HG02642 (cell line): ENCODE data around the gene ACADSB.

ENCODE experiments used
- ATAC-seq: cut with Tn5 transposase; IDR thresholded peaks from one replicate; pipeline ENCODE4 v1.9.1; 2021; ENCODE audit warnings: mild to moderate bottlenecking; ENCODE audit not compliant: unreplicated experiment, poor library complexity

Gene ACADSB

DNA sequence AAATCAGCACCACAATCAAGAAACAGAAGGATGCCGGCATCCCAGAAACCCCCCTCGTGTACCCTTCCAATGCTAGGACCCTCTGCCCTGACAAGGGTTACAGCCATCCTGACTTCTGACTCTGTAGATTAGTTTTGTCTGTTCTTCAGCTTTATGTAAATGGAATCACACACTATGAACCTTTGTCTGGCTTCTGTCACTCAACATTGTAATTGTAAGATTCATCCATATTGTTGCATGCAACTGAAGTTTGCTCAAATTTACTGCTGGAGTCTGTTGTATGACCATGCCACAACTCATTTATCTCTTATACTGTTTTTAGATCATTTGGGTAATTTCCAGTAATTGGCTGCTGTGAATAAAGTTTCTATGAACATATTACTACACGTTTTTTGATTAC is 8.7 kb upstream of the ACADSB start:
- ATAC-seq: no peak

DNA sequence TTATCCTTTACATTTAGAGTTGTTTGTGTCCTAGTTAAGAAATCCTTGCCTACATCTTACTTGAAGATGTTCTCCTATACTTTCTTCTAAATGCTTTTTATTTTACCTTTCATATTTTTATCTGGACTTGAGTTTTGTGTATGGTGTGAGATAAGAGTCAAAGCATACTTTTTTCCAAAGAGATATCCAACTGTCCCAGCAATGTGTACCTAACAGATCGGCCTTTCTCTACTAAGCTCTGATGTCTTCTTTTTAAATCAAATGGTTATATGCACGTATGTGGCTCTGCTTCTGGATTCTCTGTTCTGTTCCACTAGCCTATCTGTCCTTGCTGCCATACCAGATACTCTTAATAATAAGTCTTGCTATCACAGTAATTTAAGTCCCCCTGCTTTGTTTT is 7.4 kb upstream of the ACADSB start:
- ATAC-seq: no peak

DNA sequence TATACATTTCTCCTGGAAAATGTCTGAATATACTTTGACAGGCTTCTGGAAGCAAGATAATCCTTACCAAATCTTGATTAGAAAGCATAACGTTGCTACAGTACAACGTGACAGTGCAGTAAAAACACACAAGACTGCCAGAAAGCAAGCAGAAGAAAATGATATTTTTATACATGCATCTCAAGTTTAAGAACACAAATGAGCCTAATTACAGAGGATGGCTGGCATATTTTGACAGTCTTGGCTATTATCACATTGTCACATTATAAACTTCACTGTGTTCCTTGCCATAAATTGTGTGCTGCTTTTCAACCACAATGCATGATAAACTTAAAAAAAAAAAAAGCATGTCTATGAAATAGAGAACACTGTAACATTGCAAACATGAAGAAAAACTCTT is 4.5 kb upstream of the ACADSB start:
- ATAC-seq: no peak

DNA sequence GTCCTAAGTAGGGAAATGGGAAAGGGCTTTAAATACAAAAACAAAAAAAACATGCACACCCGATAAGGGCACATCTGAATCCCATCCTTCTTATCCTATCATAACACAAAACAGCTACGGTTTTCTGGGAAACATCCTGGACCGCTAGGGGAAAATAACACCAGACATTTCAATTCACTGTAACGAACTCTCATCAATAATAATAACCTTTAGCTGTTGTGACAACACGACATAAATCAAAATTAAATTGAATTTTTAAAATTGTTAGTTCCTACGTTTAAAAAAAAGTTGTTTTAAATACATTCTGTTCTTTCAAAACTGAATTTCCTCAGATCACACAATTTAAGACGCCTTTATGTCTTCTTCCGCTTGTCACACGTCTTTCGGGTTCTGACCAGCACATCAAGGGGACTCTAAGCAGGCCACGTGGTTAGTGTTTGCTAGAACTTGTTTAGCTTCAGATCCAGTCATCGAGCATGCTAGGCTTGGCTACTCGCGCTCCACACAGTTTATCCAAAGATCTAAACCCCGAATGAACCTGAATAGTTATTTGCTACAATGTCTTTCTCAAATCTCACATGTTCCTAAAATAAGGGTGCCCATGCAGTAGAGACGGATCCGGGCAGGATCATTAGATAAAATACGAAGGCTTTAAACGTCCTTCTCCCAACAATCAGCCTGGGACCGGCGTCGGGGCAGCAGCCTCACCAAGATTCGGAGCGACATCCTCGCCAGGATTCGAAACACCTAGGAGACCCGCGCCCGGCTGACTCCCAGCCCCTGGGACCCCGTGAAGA is 1.1 kb upstream of the ACADSB start:
- peak; percentile 31 for ATAC-seq

DNA sequence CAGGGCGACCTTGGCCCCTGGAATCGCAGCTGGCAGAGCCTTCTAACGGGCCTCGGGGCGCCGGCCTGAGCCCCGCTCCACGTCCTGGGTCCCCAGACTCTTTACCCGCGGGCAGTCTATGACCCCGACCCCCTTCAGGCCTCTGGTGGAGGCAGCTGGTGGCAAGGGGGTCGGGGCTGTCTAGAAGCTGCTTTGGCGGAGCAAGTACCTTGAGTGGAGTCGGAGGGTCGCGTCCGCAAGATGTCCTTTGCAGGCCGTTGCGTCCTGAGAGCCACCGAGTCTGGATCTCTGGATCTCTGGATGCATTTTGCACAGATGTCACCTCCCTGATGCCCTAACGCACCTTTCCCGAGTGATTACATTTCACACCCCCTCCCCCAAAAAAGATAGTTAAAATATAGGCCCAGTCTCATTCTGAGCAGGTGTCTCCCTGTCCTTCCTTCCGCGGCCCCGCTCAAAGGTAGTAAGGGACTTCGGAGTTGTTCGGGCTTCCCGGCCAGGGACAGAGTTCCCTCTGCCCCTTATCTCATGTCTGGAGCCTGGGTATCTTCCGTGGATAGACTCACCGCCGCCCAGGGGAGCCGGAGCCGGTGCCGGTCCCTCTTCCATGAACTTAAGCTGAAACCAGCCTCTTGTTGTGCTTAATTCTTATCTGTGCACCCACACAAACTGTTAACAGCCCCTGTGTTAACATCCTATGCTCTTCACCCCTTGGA is 457 bp downstream of the ACADSB start:
- ATAC-seq: peak; percentile 33

DNA sequence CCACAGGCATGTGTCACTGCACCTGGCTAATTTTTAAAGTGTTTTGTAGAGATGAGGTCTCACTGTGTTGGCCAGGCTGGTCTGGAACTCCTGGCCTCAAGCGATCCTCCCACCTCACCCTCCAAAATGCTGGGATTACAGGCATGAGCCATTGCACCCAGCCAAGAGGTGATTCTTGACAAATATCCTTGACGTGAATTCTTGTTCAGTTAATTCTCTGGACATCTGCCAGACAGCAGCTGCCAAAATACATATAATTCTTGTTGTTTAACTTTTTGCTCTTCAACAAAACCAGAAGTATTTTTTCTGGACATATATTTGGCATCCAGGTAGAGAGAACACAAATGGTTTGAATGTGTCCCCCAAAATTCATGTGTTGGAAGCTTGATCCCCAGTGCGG is 3.2 kb downstream of the ACADSB start:
- ATAC-seq: no peak

DNA sequence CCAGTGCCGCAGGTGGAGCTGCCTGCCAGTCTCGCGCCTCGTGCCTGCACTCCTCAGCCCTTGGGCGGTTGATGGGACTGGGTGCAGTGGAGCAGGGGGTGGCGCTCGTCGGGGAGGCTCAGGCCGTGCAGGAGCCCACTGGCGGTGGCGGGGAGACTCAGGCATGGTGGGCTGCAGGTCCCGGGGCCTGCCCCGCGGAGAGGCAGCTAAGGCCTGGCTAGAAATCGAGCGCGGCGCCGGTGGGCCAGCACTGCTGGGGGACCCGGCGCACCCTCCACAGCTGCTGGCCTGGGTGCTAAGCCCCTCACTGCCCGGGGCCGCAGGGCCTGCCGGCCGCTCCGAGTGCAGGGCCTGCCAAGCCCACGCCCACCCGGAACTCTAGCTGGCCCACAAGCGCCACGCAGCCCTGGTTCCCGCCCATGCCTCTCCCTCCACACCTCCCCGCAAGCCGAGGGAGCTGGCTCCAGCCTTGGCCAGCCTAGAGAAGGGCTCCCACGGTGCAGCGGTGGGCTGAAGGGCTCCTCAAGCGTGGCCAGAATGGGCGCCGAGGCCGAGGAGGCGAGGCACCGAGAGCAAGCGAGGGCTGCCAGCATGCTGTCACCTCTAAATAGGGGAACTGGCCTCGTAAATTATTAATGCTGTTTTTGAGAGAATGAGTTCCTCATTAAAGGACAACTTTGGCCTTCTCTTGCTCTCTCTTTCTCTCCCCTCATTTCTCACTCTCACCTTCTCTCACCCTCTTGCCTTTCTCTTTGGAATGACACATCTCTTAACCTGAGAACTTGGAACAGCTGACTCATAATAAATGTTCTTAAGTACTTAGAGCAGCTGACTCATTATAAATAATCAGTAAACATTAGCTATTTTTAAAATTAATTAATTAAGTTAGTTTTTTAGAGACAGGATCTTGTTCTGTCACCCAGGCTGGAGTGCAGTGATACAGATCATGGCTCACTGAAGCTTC is 4.9 kb downstream of the ACADSB start:
- ATAC-seq: no peak

DNA sequence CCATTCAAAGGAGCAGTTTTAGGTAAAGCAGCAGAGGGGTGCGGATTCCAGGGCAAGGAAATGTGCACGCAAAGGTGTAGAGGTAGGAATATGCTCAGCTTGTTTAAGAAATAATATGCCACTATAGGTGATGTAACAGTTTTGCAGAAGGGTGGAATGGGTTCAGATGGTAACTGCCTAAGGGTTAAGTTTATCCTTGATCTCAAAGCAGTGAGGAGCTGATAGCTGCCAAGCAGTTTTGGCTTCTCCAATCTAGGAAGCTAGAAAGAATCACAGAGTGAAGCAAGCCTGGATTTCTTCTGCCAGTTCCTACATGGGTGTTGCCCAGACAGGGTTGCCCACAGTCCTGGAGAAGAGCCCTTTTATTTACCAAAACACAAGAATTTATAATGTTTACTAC is 6.0 kb downstream of the ACADSB start:
- no peak for ATAC-seq

DNA sequence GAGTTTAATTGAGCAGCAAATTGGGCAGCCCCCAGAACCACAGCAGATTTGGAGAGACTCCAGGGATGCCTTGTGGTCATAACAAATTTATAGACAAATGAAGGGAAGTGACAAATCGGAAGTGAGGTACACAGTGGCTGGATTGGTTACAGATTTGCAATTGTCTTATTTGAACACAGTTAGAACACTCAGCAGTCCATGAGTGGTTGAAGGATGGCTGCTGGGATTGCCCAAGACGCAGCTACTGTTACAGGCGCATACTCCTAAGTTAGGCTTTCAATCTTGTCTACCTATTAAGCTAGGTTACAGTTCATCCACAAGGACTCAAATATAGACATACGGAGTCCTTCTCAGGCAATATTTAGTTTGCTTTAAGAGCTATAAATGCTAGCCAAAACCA is 7.4 kb downstream of the ACADSB start:
- ATAC-seq: no peak

DNA sequence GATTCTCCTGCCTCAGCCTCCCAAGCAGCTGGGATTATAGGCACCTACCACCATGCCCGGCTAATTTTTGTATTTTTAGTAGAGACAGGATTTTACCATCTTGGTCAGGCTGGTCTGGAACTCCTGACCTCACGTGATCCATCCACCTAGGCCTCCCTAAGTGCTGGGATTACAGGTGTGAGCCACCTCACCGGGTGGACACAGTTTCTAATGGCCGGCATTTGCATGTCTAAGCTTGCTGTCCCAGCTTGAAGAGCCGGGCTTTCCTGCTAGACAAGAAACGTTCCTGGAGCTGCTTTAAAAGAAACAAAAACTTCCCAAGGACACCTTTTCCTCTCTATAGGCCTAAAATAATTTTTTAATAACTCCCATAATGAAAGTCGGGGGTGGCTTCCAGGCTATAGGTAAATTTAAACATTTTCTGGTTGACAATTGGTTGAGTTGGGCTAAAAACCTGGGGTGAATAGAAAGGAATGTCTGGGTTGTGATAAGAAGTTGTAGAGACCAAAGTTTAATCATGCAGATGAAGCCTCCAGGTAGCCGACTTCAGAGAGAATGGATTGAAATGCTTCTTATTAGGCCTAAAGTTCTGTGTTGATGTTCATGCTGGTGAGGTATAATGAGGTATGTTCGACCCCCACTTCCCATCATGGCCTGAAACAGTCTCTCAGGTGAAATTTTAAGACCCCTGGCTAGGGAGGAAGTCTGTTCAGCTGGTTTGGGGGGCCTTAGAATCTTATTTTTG is 8.8 kb downstream of the ACADSB start:
- ATAC-seq: no peak

DNA sequence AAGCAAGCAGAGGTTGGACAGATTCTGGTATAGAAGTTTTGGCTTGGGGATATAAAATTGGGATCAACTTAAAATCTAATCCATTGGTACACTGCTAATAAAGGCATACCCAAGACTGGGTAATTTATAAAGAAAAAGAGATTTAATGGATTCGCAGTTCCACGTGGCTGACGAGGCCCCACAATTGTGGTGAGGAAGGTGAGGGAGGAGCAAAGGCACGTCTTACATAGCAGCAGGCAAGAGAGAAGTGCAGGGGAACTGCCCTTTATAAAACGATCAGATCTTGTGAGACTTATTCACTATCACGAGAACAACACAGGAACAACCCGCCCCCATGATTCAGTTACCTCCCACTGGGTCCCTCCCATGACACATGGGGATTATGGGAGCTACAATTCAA is 9.7 kb downstream of the ACADSB start:
- ATAC-seq: no peak

DNA sequence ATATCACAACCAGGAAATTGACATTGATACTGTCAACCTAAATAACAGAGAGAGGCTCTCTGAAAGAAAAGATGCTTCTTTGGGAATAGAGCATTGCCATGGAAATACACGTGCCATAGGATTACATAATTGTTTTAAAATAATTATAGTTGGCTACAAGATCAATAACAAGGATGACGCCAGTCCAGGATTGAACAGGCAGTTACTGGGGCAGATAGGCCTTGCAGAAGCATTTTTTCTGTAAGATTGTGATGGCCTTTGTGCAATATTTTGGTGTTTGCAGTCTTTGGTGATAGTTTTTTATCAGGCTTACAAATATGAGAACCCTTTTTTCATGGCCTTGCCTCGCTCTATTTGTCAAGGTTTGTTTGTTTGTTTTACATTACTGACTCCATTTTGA is 10.5 kb downstream of the ACADSB start:
- ATAC-seq: no peak

DNA sequence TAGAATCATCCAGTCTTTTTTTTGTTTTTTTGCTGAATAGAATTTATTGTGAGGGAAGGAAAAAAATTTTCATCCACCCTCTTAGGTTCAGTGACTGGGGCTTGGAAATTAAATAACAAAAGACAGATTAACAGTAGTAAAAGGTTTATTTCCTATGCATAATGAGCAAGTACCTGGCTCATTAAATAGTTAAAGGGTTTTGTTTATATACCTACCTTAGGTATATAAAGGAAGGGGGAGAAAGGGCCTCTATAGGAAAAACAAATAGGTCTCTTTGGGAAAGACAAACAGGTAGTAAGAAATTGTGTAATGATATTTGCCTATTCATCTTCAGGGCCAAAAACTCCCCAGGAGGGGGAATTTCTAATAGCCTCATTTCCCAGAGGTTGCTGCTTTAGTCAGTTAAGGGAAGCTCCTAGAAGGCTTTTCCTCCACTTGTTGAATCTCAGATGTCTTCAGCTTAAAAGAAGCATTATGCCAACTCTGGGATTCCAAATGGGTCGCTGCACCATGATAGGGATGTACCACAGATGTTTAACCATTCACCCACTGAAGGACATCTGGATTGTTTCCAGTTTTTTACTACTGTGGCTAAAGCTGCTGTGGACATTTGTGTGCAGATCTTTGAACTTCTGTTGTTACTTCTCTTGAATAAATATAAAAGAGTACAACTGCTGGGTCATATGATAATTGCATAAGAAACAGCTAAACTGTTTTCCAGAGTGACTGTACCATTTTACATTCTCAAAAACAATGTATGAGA is 11.3 kb downstream of the ACADSB start:
- ATAC-seq: no peak

DNA sequence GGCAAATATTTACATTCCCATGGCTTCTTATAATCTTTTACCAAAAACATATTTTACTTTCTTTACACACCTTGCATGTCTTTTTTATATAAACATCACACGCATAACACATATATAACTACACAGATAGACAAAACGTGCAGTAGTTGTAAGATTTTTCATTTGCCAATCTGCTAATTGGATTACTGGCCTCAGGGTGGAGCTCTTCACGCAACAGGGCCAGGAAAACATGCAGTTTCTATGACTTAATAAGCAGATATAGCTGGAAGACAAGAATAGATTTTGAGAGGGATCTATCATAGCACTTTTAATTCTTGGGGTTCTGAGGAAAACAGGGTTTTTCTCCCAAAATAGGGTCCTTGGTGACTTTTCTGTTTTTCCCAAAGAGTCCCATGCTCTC is 12.7 kb downstream of the ACADSB start:
- no peak for ATAC-seq

DNA sequence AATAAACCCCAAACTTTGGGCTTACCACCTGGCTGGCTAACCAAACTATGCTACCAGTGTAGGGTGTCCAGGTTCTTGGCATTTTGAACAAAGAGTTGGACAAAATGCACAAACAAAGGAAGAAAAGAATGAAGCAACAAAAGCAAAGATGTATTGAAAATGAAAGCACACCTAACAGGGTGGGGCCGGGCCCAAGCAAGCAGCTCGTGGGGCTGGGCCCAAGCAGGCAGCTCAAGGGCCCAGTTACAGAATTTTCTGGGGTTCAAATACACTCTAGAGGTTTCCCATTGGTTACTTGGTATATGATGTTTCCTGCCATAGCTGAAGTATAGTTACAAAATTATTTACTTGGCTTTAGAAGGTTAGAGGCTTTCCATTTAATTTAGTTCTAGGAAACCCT is 15.7 kb downstream of the ACADSB start:
- ATAC-seq: no peak

DNA sequence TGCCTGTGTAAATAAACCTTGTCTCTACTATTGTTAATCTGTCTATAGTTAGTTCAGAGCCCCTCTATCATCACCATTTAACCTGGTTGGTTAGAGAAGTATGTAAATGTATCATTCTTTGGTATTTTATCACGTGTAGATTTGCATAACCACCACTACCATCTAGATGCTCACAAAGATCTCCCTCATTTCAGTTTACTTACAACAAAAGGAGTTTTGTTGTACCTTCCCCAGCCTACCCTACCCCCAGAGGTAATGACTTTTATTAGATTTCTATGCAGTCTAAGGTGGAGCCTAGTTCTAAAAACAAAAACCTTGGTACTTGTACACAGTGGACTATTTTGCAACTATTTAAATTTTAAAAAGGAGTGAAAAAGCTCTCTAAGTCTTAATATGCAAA is 17.5 kb downstream of the ACADSB start:
- no peak for ATAC-seq

DNA sequence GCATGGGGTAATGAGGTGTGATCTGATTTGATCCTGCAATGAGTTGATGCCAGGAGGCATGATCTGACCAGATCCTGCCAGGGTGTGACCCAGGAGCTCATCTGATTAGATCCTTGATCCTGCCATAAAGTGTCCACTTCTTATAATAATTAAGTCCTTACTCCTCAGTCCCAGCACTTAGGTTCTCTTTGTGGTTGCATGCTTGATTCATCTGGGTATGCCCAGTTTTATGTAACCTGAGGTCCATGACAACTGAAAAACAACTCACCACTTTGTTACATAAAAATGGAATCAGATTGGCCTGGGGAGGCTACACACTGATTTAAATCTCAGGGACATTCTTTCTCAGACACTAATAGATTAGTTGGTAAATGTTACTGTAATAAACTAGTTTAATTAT is 19.1 kb downstream of the ACADSB start:
- no peak for ATAC-seq

DNA sequence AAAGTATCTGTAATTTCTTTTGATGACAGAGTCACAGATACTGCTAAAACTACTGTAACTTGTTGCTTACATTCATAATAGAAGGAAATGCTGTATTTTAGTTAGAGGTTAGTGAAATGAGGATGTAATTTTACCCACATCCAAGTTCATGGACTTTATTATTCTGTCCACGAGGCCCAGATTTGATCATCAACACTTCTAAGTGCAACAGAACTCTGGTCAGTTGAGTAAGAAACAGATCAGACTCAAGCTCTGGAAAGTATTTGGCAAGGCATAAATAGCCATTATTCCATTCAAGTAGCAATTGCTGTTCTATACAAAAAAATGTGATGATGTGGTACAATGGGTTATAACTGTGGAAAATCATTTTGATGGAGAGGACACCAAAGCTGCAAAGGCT is 22.3 kb downstream of the ACADSB start:
- ATAC-seq: no peak

DNA sequence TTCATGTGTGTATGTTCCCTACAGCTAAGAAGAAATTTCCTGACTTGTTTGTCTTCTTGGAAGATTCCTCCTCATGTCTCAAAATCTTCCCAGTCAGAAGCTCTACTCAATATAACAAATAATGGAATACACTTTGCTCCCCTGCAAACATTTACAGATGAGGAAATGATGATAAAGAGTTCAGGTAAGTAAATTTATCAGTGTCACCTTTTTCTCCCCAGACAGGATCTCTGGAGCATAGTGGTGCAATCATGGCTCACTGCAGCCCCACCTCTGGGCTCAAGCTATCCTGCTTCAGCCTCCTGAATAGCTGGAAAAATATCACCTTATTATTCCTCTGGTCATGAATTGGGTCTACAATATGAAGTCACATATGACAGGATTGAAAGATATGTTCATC is 25.5 kb downstream of the ACADSB start:
- ATAC-seq: no peak
